ENCODE data around the gene OR2G6. TPM values are rescaled to one million over a fixed set of nuclear protein-coding genes. Genes with fewer than 3 reads are reported as not detected.
"Not testable (repeated sequence)": the region's sequence is repeated elsewhere in the genome, so short reads cannot be mapped to it uniquely, and the experiment has no call there.

OR2G6 gene
- not detected for total RNA-seq

GRCh38 chr1:248507773-248508172 lies at the start of gene OR2G6:
Gene OR2G6 (plus strand): TSS chr1:248508073. CDS start chr1:248521647, 13,574 bp downstream.
- not testable (repeated sequence) for H3K9ac ChIP-seq (ENCODE audit: low read depth in 1 of 3, low read length in 3 of 3); H3K36me3 ChIP-seq (ENCODE audit: control insufficient read depth in 3 of 3, insufficient read depth in 3 of 3, low read length in 3 of 3); H3K9me3 ChIP-seq (ENCODE audit: control insufficient read depth in 3 of 3, low read length in 3 of 3); H3K4me1 ChIP-seq (ENCODE audit: control insufficient read depth in 3 of 3, insufficient read depth in 3 of 3, low read length in 3 of 3); H3K27me3 ChIP-seq (ENCODE audit: control insufficient read depth in 3 of 3, insufficient read depth in 3 of 3, low read length in 3 of 3); H3K4me3 ChIP-seq (ENCODE audit: low read length in 3 of 3); H3K27ac ChIP-seq (ENCODE audit: low read depth, low read length)

DNA sequence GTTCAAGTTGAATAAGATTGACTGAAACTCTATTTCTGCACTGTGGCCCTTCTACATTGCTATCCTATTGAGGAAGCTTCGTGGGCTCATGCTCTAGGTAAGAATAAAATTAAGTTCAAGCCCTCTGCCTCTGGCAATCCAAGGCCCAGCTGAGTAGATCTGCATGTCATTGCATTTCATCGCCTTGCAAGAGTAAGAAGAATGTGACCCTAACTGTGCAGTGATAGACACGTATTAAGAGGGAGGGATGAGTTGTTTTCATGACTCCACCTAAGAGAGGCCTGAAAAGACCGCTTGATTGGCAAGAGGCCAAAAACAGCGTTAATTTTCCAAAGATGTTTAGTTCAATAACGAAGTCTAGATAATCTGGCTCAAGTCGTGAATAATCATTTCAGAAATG lies 48.8 kb upstream of the OR2G6 start:
- H3K27ac ChIP-seq (ENCODE audit: low read depth, low read length), result not testable (repeated sequence)

GRCh38 chr1:248471154-248471553 lies 36.7 kb upstream of the OR2G6 start:
- H3K4me3 ChIP-seq (ENCODE audit: low read length in 3 of 3), result no peak overlapping the region
- H3K27me3 ChIP-seq (ENCODE audit: control insufficient read depth in 3 of 3, insufficient read depth in 3 of 3, low read length in 3 of 3), result no peaks in the 10 kb centered on the region
- H3K4me1 ChIP-seq (ENCODE audit: control insufficient read depth in 3 of 3, insufficient read depth in 3 of 3, low read length in 3 of 3), result no peaks in the 10 kb centered on the region
- no peak overlapping the region for H3K27ac ChIP-seq (ENCODE audit: low read depth, low read length)
- no peak overlapping the region for H3K9ac ChIP-seq (ENCODE audit: low read depth in 1 of 3, low read length in 3 of 3)
- H3K9me3 ChIP-seq (ENCODE audit: control insufficient read depth in 3 of 3, low read length in 3 of 3), result no peaks in the 10 kb centered on the region
- H3K36me3 ChIP-seq (ENCODE audit: control insufficient read depth in 3 of 3, insufficient read depth in 3 of 3, low read length in 3 of 3), result no peaks in the 10 kb centered on the region

More for the DNA sequence above, 48.8 kb upstream of the OR2G6 start:
- not testable (repeated sequence) for H3K9me3 ChIP-seq (ENCODE audit: control insufficient read depth in 3 of 3, low read length in 3 of 3); H3K9ac ChIP-seq (ENCODE audit: low read depth in 1 of 3, low read length in 3 of 3); H3K27me3 ChIP-seq (ENCODE audit: control insufficient read depth in 3 of 3, insufficient read depth in 3 of 3, low read length in 3 of 3); H3K4me3 ChIP-seq (ENCODE audit: low read length in 3 of 3); H3K4me1 ChIP-seq (ENCODE audit: control insufficient read depth in 3 of 3, insufficient read depth in 3 of 3, low read length in 3 of 3); H3K36me3 ChIP-seq (ENCODE audit: control insufficient read depth in 3 of 3, insufficient read depth in 3 of 3, low read length in 3 of 3)

- H3K4me1 ChIP-seq (ENCODE audit: control insufficient read depth in 3 of 3, insufficient read depth in 3 of 3, low read length in 3 of 3); H3K27ac ChIP-seq (ENCODE audit: low read depth, low read length); H3K27me3 ChIP-seq (ENCODE audit: control insufficient read depth in 3 of 3, insufficient read depth in 3 of 3, low read length in 3 of 3); H3K36me3 ChIP-seq (ENCODE audit: control insufficient read depth in 3 of 3, insufficient read depth in 3 of 3, low read length in 3 of 3); H3K9me3 ChIP-seq (ENCODE audit: control insufficient read depth in 3 of 3, low read length in 3 of 3); H3K9ac ChIP-seq (ENCODE audit: low read depth in 1 of 3, low read length in 3 of 3); H3K4me3 ChIP-seq (ENCODE audit: low read length in 3 of 3): not testable (repeated sequence)
Measured at GRCh38 chr1:248472111-248472510, 35.8 kb upstream of the OR2G6 start.

DNA sequence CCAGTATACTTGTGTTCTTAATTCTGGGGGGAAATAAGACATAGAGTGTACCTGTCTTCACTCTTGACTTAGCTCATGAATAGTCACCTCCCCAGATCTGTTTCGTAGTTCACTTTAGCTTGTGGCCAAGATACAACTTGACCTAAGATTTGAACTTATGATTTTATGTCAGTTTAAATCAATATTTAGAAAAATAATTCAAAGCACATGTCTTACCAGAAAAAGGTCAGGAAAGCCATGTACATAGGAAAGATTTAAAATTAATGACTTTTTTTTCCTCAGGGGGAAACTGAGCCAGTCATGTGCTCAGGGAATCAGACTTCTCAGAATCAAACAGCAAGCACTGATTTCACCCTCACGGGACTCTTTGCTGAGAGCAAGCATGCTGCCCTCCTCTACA lies 34.8 kb upstream of the OR2G6 start, which contains the start of gene OR2T3:
OR2T3 (plus strand) TSS at position 301 of the 400 bp plus-strand sequence; CDS start at position 301, 0 bp downstream.
- H3K4me1 ChIP-seq (ENCODE audit: control insufficient read depth in 3 of 3, insufficient read depth in 3 of 3, low read length in 3 of 3); H3K27ac ChIP-seq (ENCODE audit: low read depth, low read length); H3K36me3 ChIP-seq (ENCODE audit: control insufficient read depth in 3 of 3, insufficient read depth in 3 of 3, low read length in 3 of 3); H3K4me3 ChIP-seq (ENCODE audit: low read length in 3 of 3); H3K9ac ChIP-seq (ENCODE audit: low read depth in 1 of 3, low read length in 3 of 3); H3K9me3 ChIP-seq (ENCODE audit: control insufficient read depth in 3 of 3, low read length in 3 of 3); H3K27me3 ChIP-seq (ENCODE audit: control insufficient read depth in 3 of 3, insufficient read depth in 3 of 3, low read length in 3 of 3): not testable (repeated sequence)

DNA sequence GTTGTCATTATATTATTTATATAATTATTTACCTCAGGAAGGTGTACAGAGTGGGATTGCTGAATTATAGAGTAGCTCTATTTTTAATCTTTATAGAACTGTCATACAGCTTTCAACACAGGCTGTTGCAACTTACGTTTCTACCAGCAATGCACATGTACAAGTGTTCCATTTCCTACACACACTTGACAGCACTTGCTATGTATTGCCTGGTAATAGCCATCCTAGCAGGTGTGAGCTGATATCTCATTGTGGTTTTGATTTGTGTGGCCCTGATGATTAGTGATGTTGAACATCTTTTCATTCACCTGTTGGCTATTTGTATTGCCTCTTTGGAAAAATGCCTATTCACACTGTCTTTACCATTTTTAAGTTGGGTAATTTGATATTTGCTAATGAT lies 32.2 kb upstream of the OR2G6 start:
- H3K4me3 ChIP-seq (ENCODE audit: low read length in 3 of 3); H3K4me1 ChIP-seq (ENCODE audit: control insufficient read depth in 3 of 3, insufficient read depth in 3 of 3, low read length in 3 of 3); H3K9me3 ChIP-seq (ENCODE audit: control insufficient read depth in 3 of 3, low read length in 3 of 3); H3K9ac ChIP-seq (ENCODE audit: low read depth in 1 of 3, low read length in 3 of 3); H3K27ac ChIP-seq (ENCODE audit: low read depth, low read length); H3K36me3 ChIP-seq (ENCODE audit: control insufficient read depth in 3 of 3, insufficient read depth in 3 of 3, low read length in 3 of 3); H3K27me3 ChIP-seq (ENCODE audit: control insufficient read depth in 3 of 3, insufficient read depth in 3 of 3, low read length in 3 of 3): not testable (repeated sequence)

DNA sequence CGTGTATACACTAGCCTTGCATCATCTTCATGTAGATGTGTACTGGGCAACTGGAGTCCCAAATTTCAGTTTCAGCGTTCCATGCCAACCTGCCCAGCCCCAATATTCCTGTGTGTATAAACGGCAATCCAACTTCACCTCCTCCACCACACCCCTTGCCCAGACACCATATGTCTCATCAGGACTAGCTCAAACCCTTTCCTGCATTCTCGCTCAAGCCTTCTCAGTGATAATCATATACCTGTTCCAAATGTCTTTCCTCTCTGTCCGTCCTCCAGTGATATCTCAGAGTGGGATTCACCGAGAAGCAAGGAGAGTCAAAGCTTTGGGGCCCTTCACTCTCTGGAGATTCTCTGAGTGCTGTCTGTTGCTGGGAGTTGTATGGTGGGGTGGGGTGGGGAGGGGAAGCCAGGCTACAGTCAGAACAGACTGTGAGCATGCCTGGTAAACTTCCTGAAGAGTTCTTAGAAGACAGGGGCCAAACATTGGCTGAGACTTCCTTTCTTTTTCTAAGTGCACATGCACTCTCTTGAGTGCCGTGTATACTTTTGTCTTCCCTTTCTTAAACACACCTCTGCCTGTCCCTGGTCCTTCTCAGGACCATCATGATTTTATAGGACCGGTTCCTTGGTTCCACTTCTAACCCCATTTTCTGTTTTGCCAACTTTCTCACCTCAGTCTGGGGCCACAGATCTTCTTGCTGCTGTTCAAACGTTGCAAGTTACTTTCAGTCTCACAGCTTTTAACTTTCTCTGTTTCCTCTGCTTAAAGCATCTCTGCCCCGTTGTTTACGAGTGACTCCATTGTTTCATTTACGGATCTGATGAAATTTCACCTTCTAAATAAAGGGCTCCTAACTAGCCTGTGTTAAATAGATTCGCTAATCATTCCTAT lies 25.9 kb upstream of the OR2G6 start:
- not testable (repeated sequence) for H3K9ac ChIP-seq (ENCODE audit: low read depth in 1 of 3, low read length in 3 of 3); H3K27ac ChIP-seq (ENCODE audit: low read depth, low read length); H3K4me1 ChIP-seq (ENCODE audit: control insufficient read depth in 3 of 3, insufficient read depth in 3 of 3, low read length in 3 of 3); H3K4me3 ChIP-seq (ENCODE audit: low read length in 3 of 3); H3K36me3 ChIP-seq (ENCODE audit: control insufficient read depth in 3 of 3, insufficient read depth in 3 of 3, low read length in 3 of 3); H3K27me3 ChIP-seq (ENCODE audit: control insufficient read depth in 3 of 3, insufficient read depth in 3 of 3, low read length in 3 of 3); H3K9me3 ChIP-seq (ENCODE audit: control insufficient read depth in 3 of 3, low read length in 3 of 3)

DNA sequence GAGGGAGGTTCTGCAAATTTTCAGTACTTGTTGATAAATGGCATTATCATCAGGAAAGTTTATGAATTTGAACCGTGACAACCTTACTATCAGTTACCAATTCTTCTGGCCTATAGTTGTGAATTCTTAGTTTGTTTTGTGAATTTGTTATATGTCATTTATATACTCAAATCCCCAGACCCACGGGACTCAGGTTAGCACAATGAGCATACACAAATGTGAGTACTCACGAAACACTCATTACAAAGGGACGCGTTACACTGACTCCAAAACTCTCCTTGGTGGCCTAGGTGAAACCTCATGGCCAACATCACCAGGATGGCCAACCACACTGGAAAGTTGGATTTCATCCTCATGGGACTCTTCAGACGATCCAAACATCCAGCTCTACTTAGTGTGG lies 19.6 kb upstream of the OR2G6 start, which contains the start of gene OR2T5:
OR2T5 (plus strand) TSS at position 301 of the 400 bp plus-strand sequence; CDS start at position 301, 0 bp downstream.
- not testable (repeated sequence) for H3K9ac ChIP-seq (ENCODE audit: low read depth in 1 of 3, low read length in 3 of 3); H3K4me3 ChIP-seq (ENCODE audit: low read length in 3 of 3); H3K27ac ChIP-seq (ENCODE audit: low read depth, low read length); H3K36me3 ChIP-seq (ENCODE audit: control insufficient read depth in 3 of 3, insufficient read depth in 3 of 3, low read length in 3 of 3); H3K9me3 ChIP-seq (ENCODE audit: control insufficient read depth in 3 of 3, low read length in 3 of 3); H3K27me3 ChIP-seq (ENCODE audit: control insufficient read depth in 3 of 3, insufficient read depth in 3 of 3, low read length in 3 of 3); H3K4me1 ChIP-seq (ENCODE audit: control insufficient read depth in 3 of 3, insufficient read depth in 3 of 3, low read length in 3 of 3)

DNA sequence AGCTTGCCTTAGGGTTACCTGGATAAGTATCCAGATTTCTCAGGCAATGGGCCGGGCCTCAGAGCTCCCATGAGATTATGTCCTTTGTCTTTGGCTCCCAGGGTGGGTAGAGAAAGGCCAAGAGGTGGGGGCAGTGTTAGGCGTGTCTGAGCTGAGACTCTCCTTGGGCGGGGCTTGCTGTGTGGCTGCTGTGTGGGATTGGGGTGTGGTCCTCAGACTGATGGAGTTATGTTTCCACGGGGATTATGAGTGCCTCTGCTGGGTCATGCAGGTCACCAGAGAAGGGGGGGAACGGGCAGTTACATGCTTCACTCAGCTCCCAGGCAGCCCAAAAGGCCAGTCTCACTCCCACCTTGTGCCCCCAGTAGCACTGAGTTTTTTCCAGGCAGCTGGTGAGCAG lies 11.2 kb upstream of the OR2G6 start:
- not testable (repeated sequence) for H3K27ac ChIP-seq (ENCODE audit: low read depth, low read length); H3K27me3 ChIP-seq (ENCODE audit: control insufficient read depth in 3 of 3, insufficient read depth in 3 of 3, low read length in 3 of 3); H3K4me1 ChIP-seq (ENCODE audit: control insufficient read depth in 3 of 3, insufficient read depth in 3 of 3, low read length in 3 of 3); H3K36me3 ChIP-seq (ENCODE audit: control insufficient read depth in 3 of 3, insufficient read depth in 3 of 3, low read length in 3 of 3); H3K9me3 ChIP-seq (ENCODE audit: control insufficient read depth in 3 of 3, low read length in 3 of 3); H3K4me3 ChIP-seq (ENCODE audit: low read length in 3 of 3); H3K9ac ChIP-seq (ENCODE audit: low read depth in 1 of 3, low read length in 3 of 3)

DNA sequence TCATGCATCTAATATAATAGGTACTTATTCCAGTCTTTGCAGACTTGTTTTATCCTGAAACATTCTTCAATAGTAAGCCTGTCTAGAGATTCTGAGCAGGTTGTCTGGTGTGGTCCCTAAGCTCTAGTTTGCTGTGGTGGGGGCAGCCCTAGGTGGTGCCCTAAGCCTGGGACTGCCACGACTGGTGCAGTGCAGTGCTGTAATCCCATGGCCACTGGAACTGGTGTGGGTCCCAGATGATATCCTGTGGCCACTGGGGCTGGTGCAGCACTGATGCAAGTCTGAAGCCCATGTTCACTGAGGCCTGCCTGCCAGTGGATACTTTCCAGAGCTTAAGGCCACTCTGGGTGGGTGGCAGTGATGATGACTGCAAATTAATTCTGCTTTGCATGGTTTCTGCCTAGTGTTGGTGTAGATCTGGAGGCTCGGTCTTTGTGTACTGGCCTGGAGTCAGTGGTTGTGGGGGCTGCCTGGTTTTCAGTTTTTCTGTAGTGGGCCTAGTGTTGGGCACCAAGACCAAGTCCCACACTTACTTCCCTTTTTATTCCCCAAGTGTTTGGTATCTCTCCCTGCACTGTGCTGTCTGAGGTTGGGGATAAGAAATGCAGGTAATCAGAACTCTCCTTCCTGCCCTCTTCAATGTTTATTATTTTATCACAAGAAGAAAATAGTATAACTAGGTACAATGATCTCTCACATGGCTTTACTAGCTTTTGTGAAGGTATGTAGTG lies 7.4 kb upstream of the OR2G6 start:
- H3K27me3 ChIP-seq (ENCODE audit: control insufficient read depth in 3 of 3, insufficient read depth in 3 of 3, low read length in 3 of 3); H3K27ac ChIP-seq (ENCODE audit: low read depth, low read length); H3K4me3 ChIP-seq (ENCODE audit: low read length in 3 of 3); H3K9ac ChIP-seq (ENCODE audit: low read depth in 1 of 3, low read length in 3 of 3); H3K9me3 ChIP-seq (ENCODE audit: control insufficient read depth in 3 of 3, low read length in 3 of 3); H3K4me1 ChIP-seq (ENCODE audit: control insufficient read depth in 3 of 3, insufficient read depth in 3 of 3, low read length in 3 of 3); H3K36me3 ChIP-seq (ENCODE audit: control insufficient read depth in 3 of 3, insufficient read depth in 3 of 3, low read length in 3 of 3): not testable (repeated sequence)

All from skeletal muscle tissue (tissue), 4 donors.